HG03432 (cell line): Measurements from ENCODE around the gene STK11IP.

Experiments used
- ATAC-seq: cut with Tn5 transposase; IDR thresholded peaks from one replicate; pipeline ENCODE4 v1.9.1; 2021; ENCODE audit warnings: mild to moderate bottlenecking, moderate library complexity; ENCODE audit not compliant: unreplicated experiment

STK11IP gene

GRCh38 chr2:219613461-219614070, 15.9 kb downstream of the STK11IP start:
- ATAC-seq, result no peak

GRCh38 chr2:219614076-219614860, 16.6 kb downstream of the STK11IP start:
- ATAC-seq, result no peak

- no peak for ATAC-seq
Observed at GRCh38 chr2:219615036-219615435, 17.4 kb downstream of the STK11IP start.

GRCh38 chr2:219615894-219616293, 18.2 kb downstream of the STK11IP start:
- no peak for ATAC-seq

GRCh38 chr2:219616550-219616949, 18.9 kb downstream of the STK11IP start:
- ATAC-seq, result no peak

- no peak for ATAC-seq
Observed at GRCh38 chr2:219618733-219619122, 21.1 kb downstream of the STK11IP start.

GRCh38 chr2:219619235-219619634, 21.6 kb downstream of the STK11IP start:
- no peak for ATAC-seq

- no peak for ATAC-seq
Observed at GRCh38 chr2:219620546-219620945, 22.9 kb downstream of the STK11IP start.

GRCh38 chr2:219621935-219622334, 24.3 kb downstream of the STK11IP start:
- no peak for ATAC-seq

GRCh38 chr2:219622472-219622871, 24.8 kb downstream of the STK11IP start:
- no peak for ATAC-seq

- no peak for ATAC-seq
Observed at GRCh38 chr2:219624565-219624964, 26.9 kb downstream of the STK11IP start.

GRCh38 chr2:219625179-219625578, 27.5 kb downstream of the STK11IP start:
- ATAC-seq, result no peak

GRCh38 chr2:219626540-219626939, 28.9 kb downstream of the STK11IP start:
- ATAC-seq, result no peak

- ATAC-seq, result no peak
Observed at GRCh38 chr2:219627103-219628100, 29.7 kb downstream of the STK11IP start, which contains the start of gene SLC4A3. Gene SLC4A3 (plus strand): TSS chr2:219627630. CDS start chr2:219627993, 363 bp downstream.

- ATAC-seq, result no peak
Observed at GRCh38 chr2:219628235-219628985, 30.8 kb downstream of the STK11IP start.

- no peak for ATAC-seq
Observed at GRCh38 chr2:219628986-219629901, 31.6 kb downstream of the STK11IP start.

- no peak for ATAC-seq
Observed at GRCh38 chr2:219629976-219630695, 32.5 kb downstream of the STK11IP start.

GRCh38 chr2:219630770-219631405, 33.2 kb downstream of the STK11IP start:
- no peak for ATAC-seq
